HUES48 (cell line): ENCODE results near the gene CLIC6.

Experiments used
- H3K27ac ChIP-seq: one replicate; pipeline ENCODE4 v1.7.0; 2013; ENCODE audit warnings: low read depth, low read length, inconsistent platforms
- H3K27me3 ChIP-seq: 2 replicates; pipeline ENCODE4 v1.6.1; 2013; ENCODE audit warnings: mild to moderate bottlenecking, low read length; ENCODE audit not compliant: control insufficient read depth, insufficient read depth
- H3K36me3 ChIP-seq: 2 replicates; pipeline ENCODE4 v1.6.1; 2013; ENCODE audit warnings: low read length; ENCODE audit not compliant: control insufficient read depth, insufficient read depth
- H3K4me1 ChIP-seq: 2 replicates; pipeline ENCODE4 v1.6.1; 2013; ENCODE audit warnings: mild to moderate bottlenecking, low read length; ENCODE audit not compliant: control insufficient read depth, insufficient read depth
- H3K4me3 ChIP-seq: 2 replicates; pipeline ENCODE4 v1.5.1; 2013; ENCODE audit warnings: mild to moderate bottlenecking, low read depth, low read length
- H3K9ac ChIP-seq: 2 replicates; pipeline ENCODE4 v1.6.1; 2013; ENCODE audit warnings: mild to moderate bottlenecking, low read depth, low read length, moderate library complexity
- H3K9me3 ChIP-seq: 2 replicates; pipeline ENCODE4 v1.6.1; 2013; ENCODE audit warnings: low read length; ENCODE audit not compliant: control insufficient read depth, insufficient read depth

Gene CLIC6

GRCh38 chr21:34675871-34676270, 7.1 kb downstream of the CLIC6 start:
- H3K27me3 ChIP-seq, result peaks cover 23% of the 10 kb centered on the region
- H3K4me3 ChIP-seq, result no peak overlapping the region
- no peak overlapping the region for H3K9ac ChIP-seq
- no peaks in the 10 kb centered on the region for H3K36me3 ChIP-seq
- no peak overlapping the region for H3K27ac ChIP-seq
- peaks cover 4% of the 10 kb centered on the region; the same call in 1 of the 2 replicates for H3K9me3 ChIP-seq
- H3K4me1 ChIP-seq, result peaks cover 14% of the 10 kb centered on the region

GRCh38 chr21:34679051-34679450, 10.3 kb downstream of the CLIC6 start:
- no peak overlapping the region for H3K4me3 ChIP-seq
- H3K9ac ChIP-seq, result no peak overlapping the region
- no peaks in the 10 kb centered on the region for H3K27me3 ChIP-seq
- H3K36me3 ChIP-seq, result no peaks in the 10 kb centered on the region
- H3K9me3 ChIP-seq, result peaks cover 8% of the 10 kb centered on the region
- H3K27ac ChIP-seq, result no peak overlapping the region
- no peaks in the 10 kb centered on the region for H3K4me1 ChIP-seq

GRCh38 chr21:34684174-34684876, 15.5 kb downstream of the CLIC6 start:
- H3K9ac ChIP-seq, result no peak overlapping the region
- H3K27me3 ChIP-seq, result peaks cover 9% of the 10 kb centered on the region; the same call in 1 of the 2 replicates

GRCh38 chr21:34687065-34687464, 18.3 kb downstream of the CLIC6 start:
- peaks cover 10% of the 10 kb centered on the region for H3K4me1 ChIP-seq
- H3K4me3 ChIP-seq, result no peak overlapping the region
- no peak overlapping the region for H3K27ac ChIP-seq
- peaks cover 9% of the 10 kb centered on the region; the same call in 1 of the 2 replicates for H3K27me3 ChIP-seq
- H3K36me3 ChIP-seq, result no peaks in the 10 kb centered on the region
- H3K9ac ChIP-seq, result no peak overlapping the region
- H3K9me3 ChIP-seq, result no peaks in the 10 kb centered on the region

More at GRCh38 chr21:34684174-34684876, 15.5 kb downstream of the CLIC6 start:
- Histone ChIP-seq H3K4me3 (no peak overlapping the region), H3K27ac (no peak overlapping the region), H3K9me3 (peaks cover 8% of the 10 kb centered on the region), H3K36me3 (no peaks in the 10 kb centered on the region), H3K4me1 (no peaks in the 10 kb centered on the region)

- Histone ChIP-seq H3K27ac (no peak overlapping the region), H3K9ac (no peak overlapping the region), H3K27me3 (peaks cover 9% of the 10 kb centered on the region; the same call in 1 of the 2 replicates), H3K36me3 (no peaks in the 10 kb centered on the region), H3K4me1 (peaks cover 17% of the 10 kb centered on the region), H3K4me3 (no peak overlapping the region), H3K9me3 (no peaks in the 10 kb centered on the region)
These were observed 19.0 kb downstream of the CLIC6 start for GRCh38 chr21:34687745-34688144.

- Histone ChIP-seq H3K27ac (no peak overlapping the region), H3K36me3 (no peaks in the 10 kb centered on the region), H3K27me3 (peaks cover 9% of the 10 kb centered on the region; the same call in 1 of the 2 replicates), H3K9me3 (no peaks in the 10 kb centered on the region), H3K4me3 (no peak overlapping the region), H3K9ac (no peak overlapping the region), H3K4me1 (peaks cover 21% of the 10 kb centered on the region)
These were observed 19.4 kb downstream of the CLIC6 start for GRCh38 chr21:34688145-34688544.

GRCh38 chr21:34688715-34689114, 19.9 kb downstream of the CLIC6 start:
- Histone ChIP-seq H3K4me3 (no peak overlapping the region), H3K27me3 (peaks cover 9% of the 10 kb centered on the region; the same call in 1 of the 2 replicates), H3K9ac (no peak overlapping the region), H3K9me3 (no peaks in the 10 kb centered on the region), H3K4me1 (peaks cover 21% of the 10 kb centered on the region), H3K36me3 (no peaks in the 10 kb centered on the region), H3K27ac (no peak overlapping the region)

- H3K4me1 ChIP-seq, result peaks cover 21% of the 10 kb centered on the region
- no peak overlapping the region for H3K9ac ChIP-seq
- 0 out of 2 replicates have a peak, but pooled peaks cover 3% of the 10 kb centered on the region for H3K9me3 ChIP-seq
- H3K27me3 ChIP-seq, result peaks cover 9% of the 10 kb centered on the region; the same call in 1 of the 2 replicates
- H3K36me3 ChIP-seq, result no peaks in the 10 kb centered on the region
- H3K4me3 ChIP-seq, result no peak overlapping the region
- no peak overlapping the region for H3K27ac ChIP-seq
These were observed 21.4 kb downstream of the CLIC6 start for GRCh38 chr21:34690041-34690792.

- Histone ChIP-seq H3K9me3 (0 out of 2 replicates have a peak, but pooled peaks cover 3% of the 10 kb centered on the region), H3K27ac (no peak overlapping the region), H3K27me3 (peaks cover 9% of the 10 kb centered on the region; the same call in 1 of the 2 replicates), H3K4me3 (no peak overlapping the region), H3K9ac (no peak overlapping the region), H3K36me3 (no peaks in the 10 kb centered on the region), H3K4me1 (peaks cover 21% of the 10 kb centered on the region)
These were observed 22.0 kb downstream of the CLIC6 start for GRCh38 chr21:34690793-34691175.

- H3K27me3 ChIP-seq, result peaks cover 9% of the 10 kb centered on the region; the same call in 1 of the 2 replicates
- 0 out of 2 replicates have a peak, but pooled peaks cover 3% of the 10 kb centered on the region for H3K9me3 ChIP-seq
- H3K36me3 ChIP-seq, result no peaks in the 10 kb centered on the region
- H3K4me3 ChIP-seq, result no peak overlapping the region
- H3K4me1 ChIP-seq, result peaks cover 21% of the 10 kb centered on the region
- no peak overlapping the region for H3K27ac ChIP-seq
- H3K9ac ChIP-seq, result no peak overlapping the region
These were observed 22.7 kb downstream of the CLIC6 start for GRCh38 chr21:34691390-34692032.
